CD4-positive, CD25-positive, alpha-beta regulatory T cell (primary cell): ENCODE data around the gene MEGF11. TPM values are rescaled to one million over a fixed set of nuclear protein-coding genes. Genes with fewer than 3 reads are reported as not detected.

ENCODE experiments used
- ATAC-seq, 2 donors: fragments of 150-1000 bp; cut with Tn5 transposase; one replicate each; pipeline ENCODE4 v1.10.0; 2021; ENCODE audit warnings: low read depth in 2 of 2, moderate number of reproducible peaks in 2 of 2, moderate library complexity in 1 of 2
- DNase-seq, 3 donors: peaks; one replicate each; pipeline versions ENCODE4 v3.0.0 to v3.0.0-alpha.2; 2012 to 2022; ENCODE audit warnings: mixed read lengths in 1 of 3
- H3K27ac ChIP-seq: one replicate; pipeline ENCODE4 v1.7.0; 2013; ENCODE audit warnings: mild to moderate bottlenecking, low read length; ENCODE audit not compliant: insufficient read depth, poor library complexity, severe bottlenecking
- H3K27me3 ChIP-seq: one replicate; pipeline ENCODE4 v1.7.0; 2013; ENCODE audit warnings: low read length; ENCODE audit not compliant: control insufficient read depth, insufficient read depth
- H3K36me3 ChIP-seq: one replicate; pipeline ENCODE4 v1.7.0; 2013; ENCODE audit warnings: mild to moderate bottlenecking, low read length, moderate library complexity; ENCODE audit not compliant: control insufficient read depth, insufficient read depth
- H3K4me1 ChIP-seq: 2 replicates; pipeline ENCODE4 v1.7.0; 2013; ENCODE audit warnings: mild to moderate bottlenecking, low read length; ENCODE audit not compliant: insufficient read depth, control insufficient read depth, poor library complexity, severe bottlenecking
- H3K4me3 ChIP-seq: one replicate; pipeline ENCODE4 v1.7.0; 2013; ENCODE audit warnings: low read depth, mild to moderate bottlenecking, low read length, moderate library complexity
- H3K9me3 ChIP-seq, 2 experiments: 1 replicate in 1 of 2; 2 replicates in 1 of 2; pipeline ENCODE4 v1.7.0; 2013; ENCODE audit warnings: low read length in 2 of 2, mild to moderate bottlenecking in 1 of 2, moderate library complexity in 1 of 2; ENCODE audit not compliant: control insufficient read depth in 2 of 2
- H3K27ac Mint-ChIP-seq, 3 donors: one replicate each; pipeline ENCODE4 v1.8.0; 2020 to 2022; ENCODE audit warnings: mild to moderate bottlenecking in 3 of 3, mixed read lengths in 3 of 3, moderate library complexity in 2 of 3
- H3K27me3 Mint-ChIP-seq: one replicate; pipeline ENCODE4 v1.8.0; 2022; ENCODE audit warnings: mild to moderate bottlenecking, mixed read lengths
- H3K36me3 Mint-ChIP-seq: one replicate; pipeline ENCODE4 v1.8.0; 2020; ENCODE audit warnings: mixed read lengths
- H3K4me1 Mint-ChIP-seq, 4 donors: one replicate each; pipeline ENCODE4 v1.8.0; 2020 to 2022; ENCODE audit warnings: mixed read lengths in 4 of 4, mild to moderate bottlenecking in 1 of 4
- H3K4me3 Mint-ChIP-seq, 4 donors: one replicate each; pipeline ENCODE4 v1.8.0; 2020 to 2022; ENCODE audit warnings: mild to moderate bottlenecking in 4 of 4, mixed read lengths in 4 of 4, moderate library complexity in 3 of 4
- H3K9me3 Mint-ChIP-seq, 7 donors: one replicate each; pipeline ENCODE4 v1.8.0; 2020 to 2022; ENCODE audit warnings: mixed read lengths in 7 of 7, mild to moderate bottlenecking in 3 of 7, moderate library complexity in 2 of 7
- polyA plus RNA-seq, 4 donors: library from polyadenylated mRNA; unstranded; fragments of 300-500 nt; fragmentation: Illumina TruSeq; gene quantifications; one replicate each; pipeline ENCODE4 v1.2.3, GENCODE V29; 2021
- total RNA-seq: library from RNA; stranded (reverse); gene quantifications from one replicate; pipeline ENCODE4 v1.2.3, GENCODE V29; 2022

The MEGF11 gene
- total and polyA plus RNA-seq, 5 donors from 2014 or later: 0.02 to 0.29 (median 0.21) TPM; not detected in 2

- Mint-ChIP-seq H3K4me3 (no peak overlapping the region), H3K36me3 (no peaks in the 10 kb centered on the region), H3K27me3 (peaks cover 16% of the 10 kb centered on the region), H3K4me1 (no peaks in the 10 kb centered on the region), H3K27ac (no peak overlapping the region), H3K9me3 (no peaks in the 10 kb centered on the region)
- Histone ChIP-seq H3K27me3 (no peaks in the 10 kb centered on the region), H3K36me3 (no peaks in the 10 kb centered on the region), H3K4me3 (no peak overlapping the region), H3K4me1 (no peaks in the 10 kb centered on the region), H3K9me3 (no peaks in the 10 kb centered on the region), H3K27ac (no peak overlapping the region)
- ATAC-seq (no peak), DNase-seq (no peak)
Measured at GRCh38 chr15:66215811-66216210, 37.7 kb downstream of the MEGF11 start.

- Mint-ChIP-seq H3K27me3 (peaks cover 20% of the 10 kb centered on the region), H3K4me1 (no peaks in the 10 kb centered on the region), H3K4me3 (no peak overlapping the region), H3K27ac (no peak overlapping the region), H3K9me3 (no peaks in the 10 kb centered on the region), H3K36me3 (no peaks in the 10 kb centered on the region)
- Histone ChIP-seq H3K4me1 (no peaks in the 10 kb centered on the region), H3K27ac (no peak overlapping the region), H3K27me3 (no peaks in the 10 kb centered on the region), H3K9me3 (no peaks in the 10 kb centered on the region), H3K4me3 (no peak overlapping the region), H3K36me3 (no peaks in the 10 kb centered on the region)
- DNase-seq (no peak), ATAC-seq (no peak)
Measured at GRCh38 chr15:66214246-66214645, 39.3 kb downstream of the MEGF11 start.

GRCh38 chr15:66212563-66212921 lies 41.0 kb downstream of the MEGF11 start:
- Histone ChIP-seq H3K27ac (no peak overlapping the region), H3K9me3 (no peaks in the 10 kb centered on the region), H3K27me3 (no peaks in the 10 kb centered on the region), H3K36me3 (no peaks in the 10 kb centered on the region), H3K4me3 (no peak overlapping the region), H3K4me1 (no peaks in the 10 kb centered on the region)
- Mint-ChIP-seq H3K36me3 (no peaks in the 10 kb centered on the region), H3K9me3 (no peaks in the 10 kb centered on the region), H3K27me3 (peaks cover 19% of the 10 kb centered on the region), H3K4me1 (no peaks in the 10 kb centered on the region), H3K4me3 (no peak overlapping the region), H3K27ac (no peak overlapping the region)
- ATAC-seq: no peak
- DNase-seq: no peak

GRCh38 chr15:66211670-66212562 lies 41.6 kb downstream of the MEGF11 start:
- peaks cover 0 to 3% (median 0%) of the 10 kb centered on the region in 7 donors for H3K9me3 Mint-ChIP-seq
- no peak overlapping the region for H3K27ac ChIP-seq
- H3K4me1 Mint-ChIP-seq: no peaks in the 10 kb centered on the region
- H3K27me3 Mint-ChIP-seq: peaks cover 22% of the 10 kb centered on the region
- no peaks in the 10 kb centered on the region for H3K27me3 ChIP-seq
- no peaks in the 10 kb centered on the region for H3K36me3 ChIP-seq
- no peak overlapping the region for H3K4me3 ChIP-seq
- no peaks in the 10 kb centered on the region for H3K4me1 ChIP-seq
- H3K4me3 Mint-ChIP-seq: no peak overlapping the region
- H3K9me3 ChIP-seq: peaks cover 0 to under 1% of the 10 kb centered on the region in 2 experiments
- ATAC-seq (no peak), DNase-seq (no peak)
- H3K27ac Mint-ChIP-seq: no peak overlapping the region
- no peaks in the 10 kb centered on the region for H3K36me3 Mint-ChIP-seq

GRCh38 chr15:66210684-66211083 lies 42.9 kb downstream of the MEGF11 start:
- DNase-seq (no peak), ATAC-seq (no peak)
- no peak overlapping the region for H3K4me3 ChIP-seq
- Mint-ChIP-seq H3K27ac (no peak overlapping the region), H3K4me3 (no peak overlapping the region), H3K36me3 (no peaks in the 10 kb centered on the region), H3K27me3 (peaks cover 31% of the 10 kb centered on the region), H3K9me3 (peaks cover 0 to 8% (median 2%) of the 10 kb centered on the region in 7 donors), H3K4me1 (no peaks in the 10 kb centered on the region)
- peaks cover 0 to 2% of the 10 kb centered on the region in 2 experiments for H3K9me3 ChIP-seq
- H3K27ac ChIP-seq: no peak overlapping the region
- H3K36me3 ChIP-seq: no peaks in the 10 kb centered on the region
- H3K4me1 ChIP-seq: no peaks in the 10 kb centered on the region
- no peaks in the 10 kb centered on the region for H3K27me3 ChIP-seq

- Mint-ChIP-seq H3K27me3 (peaks cover 23% of the 10 kb centered on the region), H3K27ac (no peak overlapping the region), H3K4me1 (no peaks in the 10 kb centered on the region), H3K4me3 (no peak overlapping the region), H3K36me3 (no peaks in the 10 kb centered on the region), H3K9me3 (peaks cover 0 to 2% (median 0%) of the 10 kb centered on the region in 7 donors)
- no peak overlapping the region for H3K27ac ChIP-seq
- H3K4me3 ChIP-seq: no peak overlapping the region
- H3K9me3 ChIP-seq: no peaks in the 10 kb centered on the region
- H3K4me1 ChIP-seq: no peaks in the 10 kb centered on the region
- no peaks in the 10 kb centered on the region for H3K36me3 ChIP-seq
- no peaks in the 10 kb centered on the region for H3K27me3 ChIP-seq
- ATAC-seq (no peak), DNase-seq (no peak)
Measured at GRCh38 chr15:66198757-66199156, 54.8 kb downstream of the MEGF11 start.

- DNase-seq (no peak), ATAC-seq (no peak)
- Mint-ChIP-seq H3K27ac (no peak overlapping the region), H3K4me1 (no peaks in the 10 kb centered on the region), H3K9me3 (peaks cover 0 to 2% (median 0%) of the 10 kb centered on the region in 7 donors), H3K4me3 (no peak overlapping the region), H3K27me3 (peaks cover 24% of the 10 kb centered on the region), H3K36me3 (no peaks in the 10 kb centered on the region)
- H3K27ac ChIP-seq: no peak overlapping the region
- no peak overlapping the region for H3K4me3 ChIP-seq
- H3K9me3 ChIP-seq: no peaks in the 10 kb centered on the region
- no peaks in the 10 kb centered on the region for H3K4me1 ChIP-seq
- H3K36me3 ChIP-seq: no peaks in the 10 kb centered on the region
- H3K27me3 ChIP-seq: no peaks in the 10 kb centered on the region
Measured at GRCh38 chr15:66196602-66197001, 56.9 kb downstream of the MEGF11 start.
